Mesenchymal stem cell (in vitro differentiated cells and primary cell): ENCODE data around the gene VIPAS39.

ENCODE experiments used
- DNase-seq: peaks from one replicate; pipeline ENCODE4 v3.0.0-alpha.2; 2013
- H2AFZ ChIP-seq: one replicate; pipeline ENCODE4 v1.6.1; 2013; ENCODE audit warnings: low read depth, mild to moderate bottlenecking, control low read depth, inconsistent platforms, low read length, moderate library complexity
- H2AK5ac ChIP-seq: 2 replicates; pipeline ENCODE4 v1.6.1; 2013; ENCODE audit warnings: low read length, moderate library complexity, mild to moderate bottlenecking, inconsistent platforms; ENCODE audit not compliant: severe bottlenecking
- H2BK120ac ChIP-seq: one replicate; pipeline ENCODE4 v1.6.1; 2013; ENCODE audit warnings: low read depth, mild to moderate bottlenecking, inconsistent platforms, low read length, moderate library complexity
- H2BK12ac ChIP-seq, 2 experiments: one replicate each; pipeline ENCODE4 v1.6.1; 2013; ENCODE audit warnings: inconsistent platforms in 2 of 2, low read length in 2 of 2, mild to moderate bottlenecking in 2 of 2, moderate library complexity in 2 of 2, control low read depth in 1 of 2
- H2BK15ac ChIP-seq: one replicate; pipeline ENCODE4 v1.6.1; 2013; ENCODE audit warnings: mild to moderate bottlenecking, low read depth, inconsistent platforms; ENCODE audit not compliant: poor library complexity, severe bottlenecking
- H2BK5ac ChIP-seq: 2 replicates; pipeline ENCODE4 v1.6.1; 2013; ENCODE audit warnings: low read depth, mild to moderate bottlenecking, low read length, control low read depth, inconsistent platforms; ENCODE audit not compliant: poor library complexity, severe bottlenecking
- H3K14ac ChIP-seq, 2 experiments: one replicate each; pipeline ENCODE4 v1.6.1; 2013; ENCODE audit warnings: inconsistent platforms in 2 of 2, low read length in 2 of 2, control low read depth in 1 of 2, mild to moderate bottlenecking in 1 of 2, moderate library complexity in 1 of 2
- H3K18ac ChIP-seq, 2 experiments: one replicate each; pipeline ENCODE4 v1.6.1; 2013; ENCODE audit warnings: inconsistent platforms in 2 of 2, low read length in 2 of 2, control low read depth in 1 of 2, low read depth in 1 of 2, mild to moderate bottlenecking in 1 of 2
- H3K23ac ChIP-seq, 2 experiments: one replicate each; pipeline ENCODE4 v1.6.1; 2013; ENCODE audit warnings: inconsistent platforms in 2 of 2, low read length in 2 of 2, mild to moderate bottlenecking in 2 of 2, moderate library complexity in 2 of 2, control low read depth in 1 of 2
- H3K27ac ChIP-seq: 2 replicates; pipeline ENCODE4 v1.5.1; 2013; ENCODE audit warnings: mild to moderate bottlenecking, moderate library complexity, low read length, control low read depth, inconsistent platforms; ENCODE audit not compliant: poor library complexity, severe bottlenecking
- H3K27me3 ChIP-seq, 2 experiments: 2 replicates each; pipeline versions ENCODE4 v1.6.1 to v1.7.0; 2013; ENCODE audit warnings: low read length in 2 of 2, mild to moderate bottlenecking in 2 of 2, moderate library complexity in 2 of 2, control low read depth in 1 of 2, inconsistent platforms in 1 of 2; ENCODE audit not compliant: control insufficient read depth in 1 of 2, insufficient read depth in 1 of 2
- H3K36me3 ChIP-seq, 2 experiments: 2 replicates each; pipeline versions ENCODE4 v1.6.1 to v1.7.0; 2013; ENCODE audit warnings: low read length in 2 of 2, control low read depth in 1 of 2, inconsistent platforms in 1 of 2, low read depth in 1 of 2, mild to moderate bottlenecking in 1 of 2; ENCODE audit not compliant: insufficient read depth in 2 of 2, control insufficient read depth in 1 of 2
- H3K4ac ChIP-seq, 2 experiments: one replicate each; pipeline ENCODE4 v1.6.1; 2013; ENCODE audit warnings: inconsistent platforms in 2 of 2, low read length in 2 of 2, mild to moderate bottlenecking in 2 of 2, moderate library complexity in 2 of 2, control low read depth in 1 of 2, low read depth in 1 of 2
- H3K4me1 ChIP-seq: 2 replicates; pipeline ENCODE4 v1.6.1; 2013; ENCODE audit warnings: low read depth, low read length, control low read depth; ENCODE audit not compliant: control insufficient read depth, insufficient read depth
- H3K4me2 ChIP-seq: 2 replicates; pipeline ENCODE4 v1.6.1; 2013; ENCODE audit warnings: low read length, mild to moderate bottlenecking, inconsistent platforms; ENCODE audit not compliant: poor library complexity, severe bottlenecking
- H3K4me3 ChIP-seq, 2 experiments: 2 replicates each; pipeline versions ENCODE4 v1.5.1 to v1.7.0; 2013; ENCODE audit warnings: low read length in 2 of 2, mild to moderate bottlenecking in 2 of 2, control low read depth in 1 of 2, low read depth in 1 of 2; ENCODE audit not compliant: insufficient read depth in 1 of 2
- H3K79me1 ChIP-seq: replicated peaks from 2 replicates; pipeline ENCODE4 v1.6.1; 2013; ENCODE audit warnings: mild to moderate bottlenecking, control low read depth, low read length, inconsistent platforms; ENCODE audit not compliant: poor library complexity, severe bottlenecking
- H3K9ac ChIP-seq: 2 replicates; pipeline ENCODE4 v1.7.0; 2013; ENCODE audit warnings: mild to moderate bottlenecking, low read length, moderate library complexity
- H3K9me3 ChIP-seq: 2 replicates; pipeline ENCODE4 v1.7.0; 2013; ENCODE audit warnings: mild to moderate bottlenecking, low read length; ENCODE audit not compliant: control insufficient read depth
- H4K8ac ChIP-seq: one replicate; pipeline ENCODE4 v1.6.1; 2013; ENCODE audit warnings: inconsistent platforms, mild to moderate bottlenecking, low read length, moderate library complexity
- H4K91ac ChIP-seq: one replicate; pipeline ENCODE4 v1.6.1; 2013; ENCODE audit warnings: mild to moderate bottlenecking, low read length, inconsistent platforms
- WGBS: methylation state at CpG from one replicate; pipeline ENCODE4 v1.1.7; 2013; ENCODE audit warnings: mixed read lengths; 5-methylcytosine and 5-hydroxymethylcytosine counted together

The VIPAS39 gene

DNA sequence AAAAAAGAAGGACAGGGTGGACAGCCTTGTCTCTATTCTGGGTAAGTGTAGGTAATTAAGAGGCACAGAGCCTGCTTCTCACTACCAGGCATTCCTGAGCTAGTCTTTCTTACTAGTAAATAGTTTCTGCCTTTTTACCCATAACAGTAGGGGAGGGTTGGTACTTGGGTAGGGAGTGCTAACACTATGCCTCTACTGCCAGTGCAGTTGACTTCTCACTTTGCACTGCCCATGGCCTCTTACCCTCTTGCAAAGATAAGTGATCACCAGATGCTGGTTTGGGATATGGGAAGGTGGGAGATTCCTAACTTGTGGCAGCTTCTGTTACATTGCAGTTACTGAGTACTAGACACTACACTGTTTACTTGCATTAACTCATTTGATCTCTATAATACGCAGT is 12.1 kb upstream of the VIPAS39 start:
- Histone ChIP-seq H3K9me3 (no peaks in the 10 kb centered on the region), H2BK12ac (no peak overlapping the region)

DNA sequence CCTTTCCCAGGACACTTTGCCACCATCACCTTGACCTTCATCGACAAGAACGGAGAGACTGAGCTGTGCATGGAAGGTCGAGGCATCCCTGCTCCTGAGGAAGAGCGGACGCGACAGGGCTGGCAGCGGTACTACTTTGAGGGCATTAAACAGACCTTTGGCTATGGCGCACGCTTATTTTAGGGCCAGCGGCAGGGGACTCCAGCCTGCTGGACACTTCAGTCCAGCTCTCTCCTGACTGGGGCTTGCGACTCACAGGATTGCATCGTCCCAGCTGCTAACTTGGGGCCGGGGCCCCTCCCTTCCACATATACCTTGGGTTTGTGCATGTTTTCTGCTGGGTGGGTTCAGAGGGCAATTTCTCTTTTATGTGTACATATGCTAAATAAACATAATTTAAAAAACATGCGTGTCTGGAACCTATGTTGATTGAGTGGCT is 11.7 kb upstream of the VIPAS39 start:
- no peak overlapping the region for H3K4me3 ChIP-seq
- H3K4me2 ChIP-seq, result no peak overlapping the region
- H2AK5ac ChIP-seq, result no peak overlapping the region
- H2BK12ac ChIP-seq, result no peak overlapping the region
- H3K27me3 ChIP-seq, result peaks cover 10 to 14% of the 10 kb centered on the region in 2 experiments
- no peak overlapping the region for H3K4ac ChIP-seq
- H3K4me1 ChIP-seq, result peaks cover 2% of the 10 kb centered on the region
- no peak overlapping the region for H4K8ac ChIP-seq
- no peak overlapping the region for H3K27ac ChIP-seq
- H3K18ac ChIP-seq, result no peak overlapping the region
- no peaks in the 10 kb centered on the region for H3K9me3 ChIP-seq
- 90% methylated on average over 12 of the region's 14 CpGs for WGBS
- no peak overlapping the region for H3K14ac ChIP-seq
- H2BK5ac ChIP-seq, result no peak overlapping the region
- H2AFZ ChIP-seq, result no peak overlapping the region
- H3K23ac ChIP-seq, result no peak overlapping the region
- no peak overlapping the region for H4K91ac ChIP-seq
- peaks cover 9% of the 10 kb centered on the region for H3K79me1 ChIP-seq
- peaks cover 31 to 54% of the 10 kb centered on the region in 2 experiments for H3K36me3 ChIP-seq
- H2BK15ac ChIP-seq, result no peak overlapping the region
- H2BK120ac ChIP-seq, result no peak overlapping the region
- no peak overlapping the region for H3K9ac ChIP-seq
- no peak for DNase-seq

More for the DNA sequence above, 12.1 kb upstream of the VIPAS39 start:
- Histone ChIP-seq H3K27ac (no peak overlapping the region), H2BK15ac (no peak overlapping the region), H3K79me1 (peaks cover 5% of the 10 kb centered on the region), H3K4me3 (no peak overlapping the region), H3K4me2 (no peak overlapping the region), H3K23ac (no peak overlapping the region), H3K27me3 (peaks cover 14 to 18% of the 10 kb centered on the region in 2 experiments), H3K18ac (no peak overlapping the region), H2AFZ (no peak overlapping the region), H2BK120ac (no peak overlapping the region), H4K91ac (no peak overlapping the region), H2AK5ac (peak overlapping the region; percentile 43), H4K8ac (no peak overlapping the region), H3K36me3 (peaks cover 28 to 49% of the 10 kb centered on the region in 2 experiments), H2BK5ac (no peak overlapping the region), H3K14ac (no peak overlapping the region), H3K4me1 (peaks cover 2% of the 10 kb centered on the region), H3K4ac (no peak overlapping the region), H3K9ac (no peak overlapping the region)
- WGBS, result 100% methylated on average over 1 of the region's 1 CpG
- DNase-seq, result no peak

DNA sequence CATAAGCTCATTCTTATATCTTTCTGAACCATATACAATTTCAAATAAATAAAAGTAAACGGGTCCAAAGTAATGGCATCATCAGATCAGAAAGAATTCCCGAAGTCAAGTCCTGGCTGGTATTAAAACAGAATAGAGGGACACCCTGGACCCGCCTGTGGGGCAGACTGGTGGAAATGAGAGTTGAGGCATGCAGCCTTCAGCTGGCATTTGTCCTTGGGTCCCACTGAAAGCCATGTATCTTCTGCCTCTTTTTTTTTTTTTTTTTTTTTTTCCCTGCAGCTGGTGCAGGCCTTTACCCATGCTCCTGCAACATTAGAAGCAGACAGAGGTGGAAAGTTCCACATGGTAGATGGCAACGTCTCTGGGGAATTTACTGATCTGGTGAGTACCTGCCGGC is 10.4 kb upstream of the VIPAS39 start:
- H4K8ac ChIP-seq, result no peak overlapping the region
- no peak overlapping the region for H3K4me2 ChIP-seq
- H3K14ac ChIP-seq, result no peak overlapping the region
- no peak overlapping the region for H4K91ac ChIP-seq
- H3K9me3 ChIP-seq, result no peaks in the 10 kb centered on the region
- H3K4me3 ChIP-seq, result no peak overlapping the region
- no peak overlapping the region for H2BK12ac ChIP-seq
- H3K4ac ChIP-seq, result no peak overlapping the region
- no peak overlapping the region for H2AK5ac ChIP-seq
- DNase-seq, result no peak
- H3K27ac ChIP-seq, result no peak overlapping the region
- 98% methylated on average over 4 of the region's 5 CpGs for WGBS
- H3K23ac ChIP-seq, result no peak overlapping the region
- H3K79me1 ChIP-seq, result peaks cover 13% of the 10 kb centered on the region
- no peak overlapping the region for H2BK5ac ChIP-seq
- H3K18ac ChIP-seq, result no peak overlapping the region
- H3K9ac ChIP-seq, result no peak overlapping the region
- peaks cover 2% of the 10 kb centered on the region for H3K4me1 ChIP-seq
- peaks cover 42 to 67% of the 10 kb centered on the region in 2 experiments for H3K36me3 ChIP-seq
- no peak overlapping the region for H2BK120ac ChIP-seq
- no peak overlapping the region for H2BK15ac ChIP-seq
- peaks cover 4 to 5% of the 10 kb centered on the region in 2 experiments for H3K27me3 ChIP-seq
- no peak overlapping the region for H2AFZ ChIP-seq

DNA sequence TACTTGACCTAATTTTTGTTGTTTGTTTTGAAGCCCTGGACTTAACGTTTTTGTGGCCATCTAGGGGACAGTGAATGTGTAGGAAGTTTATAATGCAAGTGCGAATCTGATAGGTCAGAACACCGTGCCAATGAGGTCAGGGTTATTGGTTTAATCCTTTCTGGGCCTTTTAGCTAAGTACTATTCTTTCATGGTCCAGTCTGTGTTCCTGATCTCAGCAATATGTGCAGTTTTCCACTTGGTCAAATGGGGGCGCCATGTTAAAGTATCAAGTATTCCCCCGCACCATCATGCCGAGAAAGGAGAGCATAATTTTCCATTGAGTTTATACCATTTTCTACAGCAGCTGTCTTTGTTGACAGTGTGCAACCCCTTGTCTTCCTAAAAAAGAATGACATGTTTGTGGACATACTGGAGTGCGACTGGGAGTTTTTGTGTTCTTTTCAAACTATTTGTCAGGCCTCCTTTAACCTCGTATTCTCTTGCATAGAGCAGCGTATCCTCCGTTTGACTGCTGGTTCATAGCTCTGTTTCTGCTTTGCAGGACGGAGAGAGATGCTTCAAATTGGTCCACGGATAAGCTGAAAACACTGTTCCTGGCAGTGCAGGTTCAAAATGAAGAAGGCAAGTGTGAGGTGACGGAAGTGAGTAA is 1.8 kb upstream of the VIPAS39 start:
- Histone ChIP-seq H3K18ac (no peak overlapping the region), H3K9ac (peak overlapping the region; percentile 91), H4K91ac (no peak overlapping the region), H4K8ac (no peak overlapping the region), H2BK120ac (no peak overlapping the region), H2AFZ (no peak overlapping the region), H3K79me1 (peaks cover 22% of the 10 kb centered on the region), H3K36me3 (peaks cover 25 to 43% of the 10 kb centered on the region in 2 experiments), H3K9me3 (no peaks in the 10 kb centered on the region), H3K14ac (no peak overlapping the region), H3K27me3 (no peaks in the 10 kb centered on the region), H2AK5ac (no peak overlapping the region), H2BK15ac (no peak overlapping the region), H2BK5ac (no peak overlapping the region), H3K27ac (no peak overlapping the region), H3K4ac (no peak overlapping the region), H3K23ac (no peak overlapping the region), H2BK12ac (no peak overlapping the region), H3K4me2 (peak overlapping the region; percentile 73), H3K4me3 (peak overlapping the region in 1 of 2 experiments; percentile 92), H3K4me1 (peaks cover 2% of the 10 kb centered on the region)
- DNase-seq, result peak; percentile 84
- WGBS, result 54% methylated on average over 13 of the region's 13 CpGs
